ENCODE data around the gene C1orf174. TPM values are rescaled to one million over a fixed set of nuclear protein-coding genes. Genes with fewer than 3 reads are reported as not detected.
"Not testable (repeated sequence)": the region's sequence is repeated elsewhere in the genome, so short reads cannot be mapped to it uniquely, and the experiment has no call there.

Gene C1orf174
- total RNA-seq, 1 donor from 2014 or later, result 19.8 TPM

DNA sequence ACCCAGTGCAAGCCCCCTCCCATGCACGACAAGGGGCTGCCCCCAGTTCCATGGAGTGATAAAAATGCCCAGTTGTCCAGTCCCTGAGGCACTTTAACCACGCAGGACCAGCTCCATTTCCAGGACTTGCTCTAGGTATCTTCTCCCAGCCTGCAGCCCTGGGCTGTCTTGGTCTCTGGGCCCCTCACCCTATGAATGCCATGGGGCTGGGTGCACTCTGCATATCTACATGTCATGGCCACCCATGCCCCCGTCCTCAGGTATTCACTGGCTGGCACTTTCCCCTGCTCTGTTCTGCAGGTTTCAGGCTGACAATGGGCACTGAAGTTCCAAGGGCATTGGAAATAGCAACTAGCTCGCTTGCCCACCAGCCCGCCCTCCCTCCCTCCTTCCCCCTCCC, 19.6 kb upstream of the C1orf174 start:
- no peaks in the 10 kb centered on the region for H3K36me3 ChIP-seq
- H3K27me3 ChIP-seq (ENCODE audit: low read depth), result peaks cover 14% of the 10 kb centered on the region
- H3K9me3 ChIP-seq, result no peaks in the 10 kb centered on the region
- TF ChIP-seq CTCF (IDR thresholded peaks at IDR 0.05), result no peak
- H3K27ac ChIP-seq, result no peak overlapping the region
- ATAC-seq (no peak), DNase-seq (peak; percentile 18)
- H3K4me1 ChIP-seq, result no peaks in the 10 kb centered on the region
- H3K4me3 ChIP-seq, result no peak overlapping the region
- intact Hi-C loops (cut with DNase I), result no loop called here

GRCh38 chr1:3918966-3919611, 19.0 kb upstream of the C1orf174 start:
- no peak for TF ChIP-seq CTCF (IDR thresholded peaks at IDR 0.05)
- ATAC-seq (no peak), DNase-seq (peak; percentile 39)
- H3K4me3 ChIP-seq, result no peak overlapping the region
- intact Hi-C loops (cut with DNase I), result no loop called here
- no peak overlapping the region for H3K27ac ChIP-seq
- H3K27me3 ChIP-seq (ENCODE audit: low read depth), result peaks cover 10% of the 10 kb centered on the region
- H3K9me3 ChIP-seq, result no peaks in the 10 kb centered on the region
- no peaks in the 10 kb centered on the region for H3K4me1 ChIP-seq
- H3K36me3 ChIP-seq, result no peaks in the 10 kb centered on the region

- H3K27me3 ChIP-seq (ENCODE audit: low read depth); ATAC-seq; H3K9me3 ChIP-seq; DNase-seq; H3K36me3 ChIP-seq; H3K4me1 ChIP-seq; H3K27ac ChIP-seq; intact Hi-C loops (cut with DNase I); H3K4me3 ChIP-seq: not testable (repeated sequence)
Measured at GRCh38 chr1:3918359-3918758, 18.3 kb upstream of the C1orf174 start.

- no peaks in the 10 kb centered on the region for H3K36me3 ChIP-seq
- H3K27me3 ChIP-seq (ENCODE audit: low read depth), result peaks cover 3% of the 10 kb centered on the region
- H3K4me3 ChIP-seq, result no peak overlapping the region
- peak; percentile 24 for DNase-seq
- no peaks in the 10 kb centered on the region for H3K9me3 ChIP-seq
- H3K27ac ChIP-seq, result no peak overlapping the region
- TF ChIP-seq CTCF (IDR thresholded peaks at IDR 0.05), result no peak
- ATAC-seq, result no peak
- H3K4me1 ChIP-seq, result no peaks in the 10 kb centered on the region
- intact Hi-C loops (cut with DNase I), result no loop called here
Measured at GRCh38 chr1:3917761-3918160, 17.7 kb upstream of the C1orf174 start.

- no peak for TF ChIP-seq CTCF (IDR thresholded peaks at IDR 0.05)
- Histone ChIP-seq H3K4me1 (peaks cover 5% of the 10 kb centered on the region), H3K36me3 (no peaks in the 10 kb centered on the region), H3K27ac (no peak overlapping the region), H3K27me3 (ENCODE audit: low read depth) (peaks cover 20% of the 10 kb centered on the region), H3K4me3 (no peak overlapping the region), H3K9me3 (no peaks in the 10 kb centered on the region)
- intact Hi-C loops (cut with DNase I), result no loop called here
- peak; percentile 31 for DNase-seq
- no peak for ATAC-seq
Measured at GRCh38 chr1:3915551-3916121, 15.6 kb upstream of the C1orf174 start.

DNA sequence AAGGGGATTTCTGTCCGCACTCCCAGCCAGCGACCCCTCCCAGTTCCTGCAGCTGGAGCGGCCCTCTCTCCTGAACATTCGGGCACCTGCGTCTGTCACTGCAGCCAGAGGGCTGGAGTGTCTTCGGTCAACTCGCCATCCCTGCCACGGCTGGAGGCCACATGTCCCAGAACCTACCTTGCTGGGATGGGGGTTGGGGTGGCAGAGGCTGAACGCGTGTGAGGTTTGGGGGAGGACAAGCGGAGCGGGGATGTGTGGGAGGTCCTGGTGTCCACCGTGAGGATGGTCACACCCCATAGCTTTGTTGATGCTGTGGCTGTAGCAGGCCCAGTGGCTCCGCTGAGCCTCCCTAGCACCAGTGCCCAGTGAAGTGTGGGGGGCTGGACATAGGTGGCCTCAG, 14.8 kb upstream of the C1orf174 start:
- no peak for TF ChIP-seq CTCF (IDR thresholded peaks at IDR 0.05)
- ATAC-seq, result no peak
- peaks cover 28% of the 10 kb centered on the region for H3K27me3 ChIP-seq (ENCODE audit: low read depth)

More for the DNA sequence above, 14.8 kb upstream of the C1orf174 start:
- H3K4me1 ChIP-seq, result peaks cover 5% of the 10 kb centered on the region
- no peaks in the 10 kb centered on the region for H3K9me3 ChIP-seq
- no peak overlapping the region for H3K27ac ChIP-seq
- intact Hi-C loops (cut with DNase I), result no loop called here
- H3K36me3 ChIP-seq, result no peaks in the 10 kb centered on the region
- peak; percentile 36 for DNase-seq
- no peak overlapping the region for H3K4me3 ChIP-seq
